Kasumi-1 (cell line): ENCODE measurements around the gene AFAP1.

Experiments used
- DNase-seq, 2 experiments: peaks; one replicate each; lab custom pipeline; 2025; lab: John Stamatoyannopoulos, UW

AFAP1 gene

GRCh38 chr4:7893539-7893938 lies 46.1 kb downstream of the AFAP1 start:
- DNase-seq, result no peak

- DNase-seq, result no peak
Observed at GRCh38 chr4:7892212-7893019, 47.2 kb downstream of the AFAP1 start.

GRCh38 chr4:7890635-7891393 lies 48.8 kb downstream of the AFAP1 start:
- DNase-seq, result no peak

- no peak for DNase-seq
Observed at GRCh38 chr4:7887436-7887835, 52.2 kb downstream of the AFAP1 start.

GRCh38 chr4:7886007-7886973 lies 53.4 kb downstream of the AFAP1 start:
- no peak for DNase-seq

GRCh38 chr4:7885216-7886006 lies 54.2 kb downstream of the AFAP1 start:
- DNase-seq, result no peak

GRCh38 chr4:7880683-7881082 lies 59.0 kb downstream of the AFAP1 start:
- no peak for DNase-seq

GRCh38 chr4:7879127-7879526 lies 60.5 kb downstream of the AFAP1 start:
- no peak for DNase-seq

GRCh38 chr4:7878323-7878722 lies 61.3 kb downstream of the AFAP1 start:
- no peak for DNase-seq

GRCh38 chr4:7877176-7877575 lies 62.5 kb downstream of the AFAP1 start:
- DNase-seq, result no peak

GRCh38 chr4:7876201-7876875 lies 63.3 kb downstream of the AFAP1 start:
- DNase-seq, result peak; percentile 69 to 71

GRCh38 chr4:7874838-7875237 lies 64.8 kb downstream of the AFAP1 start:
- DNase-seq, result no peak

- no peak for DNase-seq
Observed at GRCh38 chr4:7873881-7874280, 65.8 kb downstream of the AFAP1 start.

- DNase-seq, result no peak
Observed at GRCh38 chr4:7872264-7872771, 67.3 kb downstream of the AFAP1 start.

GRCh38 chr4:7871356-7871755 lies 68.3 kb downstream of the AFAP1 start:
- no peak for DNase-seq

GRCh38 chr4:7868892-7869471 lies 70.7 kb downstream of the AFAP1 start:
- no peak for DNase-seq

GRCh38 chr4:7868436-7868775 lies 71.3 kb downstream of the AFAP1 start:
- DNase-seq, result no peak

GRCh38 chr4:7867701-7868435 lies 71.8 kb downstream of the AFAP1 start:
- no peak for DNase-seq

- no peak for DNase-seq
Observed at GRCh38 chr4:7867191-7867590, 72.5 kb downstream of the AFAP1 start.

GRCh38 chr4:7865533-7865932 lies 74.1 kb downstream of the AFAP1 start:
- DNase-seq, result no peak
